HuH-7 (cell line): ENCODE results near the gene TMEM181.
"Not testable (repeated sequence)": the region's sequence is repeated elsewhere in the genome, so short reads cannot be mapped to it uniquely, and the experiment has no call there.

Source experiments
- DNase-seq: peaks from one replicate; pipeline ENCODE4 v3.0.0; 2011; ENCODE audit warnings: low spot score

Gene TMEM181

DNA sequence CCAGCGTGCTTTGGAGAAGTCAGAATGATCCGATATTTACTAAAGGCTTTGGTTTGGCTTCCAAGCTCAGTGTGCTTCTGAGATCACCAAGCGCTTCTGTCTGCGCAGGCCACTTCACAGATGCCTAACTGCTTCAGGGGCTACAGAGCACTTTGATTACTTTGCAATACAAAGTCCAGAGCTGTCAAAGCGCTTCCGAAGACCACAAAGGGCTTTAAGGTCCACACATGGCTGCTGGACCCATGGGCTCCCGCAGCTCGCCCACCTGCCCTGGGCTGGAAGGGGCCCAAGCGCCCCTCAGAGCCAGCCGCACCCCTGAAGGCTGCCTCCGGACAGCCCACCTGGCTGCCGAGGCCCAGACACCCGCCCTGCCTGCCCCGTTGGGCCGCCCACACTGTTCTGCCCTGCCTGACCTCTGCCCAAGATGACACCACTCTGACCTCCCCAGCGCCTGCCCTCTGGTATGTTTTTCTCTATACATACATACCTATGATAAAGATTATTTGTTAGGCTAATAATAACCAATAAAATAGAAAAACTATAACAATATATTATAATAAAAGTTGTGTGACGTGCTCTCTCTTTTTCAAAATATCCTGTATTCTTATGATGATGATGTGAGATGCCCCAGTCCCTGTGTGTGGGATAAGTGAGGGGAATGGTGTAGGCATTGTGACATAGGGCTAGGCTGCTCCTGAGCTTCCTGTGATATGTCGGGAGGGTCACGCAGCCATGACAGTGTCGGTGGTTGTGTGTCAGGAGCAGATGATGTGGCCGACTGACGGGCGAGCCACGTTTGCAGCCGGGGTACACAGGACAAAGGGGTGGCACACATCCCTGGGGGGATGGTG, 62.0 kb downstream of the TMEM181 start:
- DNase-seq = no peak

DNA sequence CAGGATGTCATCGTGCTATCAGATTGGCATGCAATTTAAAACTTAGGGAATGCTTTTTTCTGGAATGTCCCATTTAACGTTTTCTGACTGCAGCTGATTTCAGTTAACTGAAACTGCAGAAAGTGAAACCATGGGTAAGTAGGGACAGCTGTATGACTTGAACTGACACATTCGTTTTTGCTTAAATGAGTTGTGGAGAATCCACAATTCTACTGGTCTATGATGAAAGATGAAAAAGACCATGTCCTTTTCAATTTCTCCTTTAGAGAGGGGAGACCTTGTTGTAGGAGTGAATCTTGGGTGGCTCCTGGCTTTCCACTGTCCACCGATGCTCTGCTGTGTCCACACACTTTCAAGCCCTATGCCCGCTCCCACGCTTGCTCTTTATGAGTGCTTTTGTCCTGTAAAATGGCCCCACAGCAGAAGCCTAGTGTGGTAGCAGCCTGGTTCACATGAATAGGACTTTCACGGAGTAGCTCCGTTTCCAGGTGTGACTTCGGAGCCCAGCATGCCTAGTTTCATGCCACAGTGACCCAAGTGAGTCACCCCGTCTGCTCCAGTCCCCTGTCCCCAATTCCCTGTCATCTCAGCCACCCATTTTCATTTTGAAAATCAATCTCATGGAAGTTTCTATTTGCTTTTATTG, 62.8 kb downstream of the TMEM181 start:
- DNase-seq = no peak

GRCh38 chr6:158624684-158625682, 65.1 kb downstream of the TMEM181 start:
- no peak for DNase-seq

DNA sequence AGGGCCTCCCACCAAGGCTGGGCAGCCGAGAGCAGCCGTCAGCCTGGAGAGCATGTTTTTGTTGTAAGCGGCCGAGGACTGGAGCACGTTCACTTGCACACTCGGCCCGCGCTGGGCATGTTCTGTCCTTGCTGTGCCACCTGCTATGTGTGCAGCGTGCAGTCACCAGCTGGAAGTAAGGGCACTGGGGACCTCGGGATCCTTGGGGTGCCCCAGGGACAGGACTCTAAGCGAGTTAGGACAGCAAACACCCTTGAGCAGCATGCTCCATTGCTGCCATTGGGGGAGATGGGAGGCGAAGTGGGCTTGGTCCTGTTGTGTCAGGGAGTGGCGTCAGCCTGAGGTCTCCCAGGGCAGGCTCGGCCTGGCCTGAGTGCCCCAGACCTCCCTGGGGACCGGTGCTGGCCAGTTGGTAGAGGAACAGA, 66.0 kb downstream of the TMEM181 start:
- DNase-seq = no peak

GRCh38 chr6:158626360-158627167, 66.7 kb downstream of the TMEM181 start:
- no peak for DNase-seq

DNA sequence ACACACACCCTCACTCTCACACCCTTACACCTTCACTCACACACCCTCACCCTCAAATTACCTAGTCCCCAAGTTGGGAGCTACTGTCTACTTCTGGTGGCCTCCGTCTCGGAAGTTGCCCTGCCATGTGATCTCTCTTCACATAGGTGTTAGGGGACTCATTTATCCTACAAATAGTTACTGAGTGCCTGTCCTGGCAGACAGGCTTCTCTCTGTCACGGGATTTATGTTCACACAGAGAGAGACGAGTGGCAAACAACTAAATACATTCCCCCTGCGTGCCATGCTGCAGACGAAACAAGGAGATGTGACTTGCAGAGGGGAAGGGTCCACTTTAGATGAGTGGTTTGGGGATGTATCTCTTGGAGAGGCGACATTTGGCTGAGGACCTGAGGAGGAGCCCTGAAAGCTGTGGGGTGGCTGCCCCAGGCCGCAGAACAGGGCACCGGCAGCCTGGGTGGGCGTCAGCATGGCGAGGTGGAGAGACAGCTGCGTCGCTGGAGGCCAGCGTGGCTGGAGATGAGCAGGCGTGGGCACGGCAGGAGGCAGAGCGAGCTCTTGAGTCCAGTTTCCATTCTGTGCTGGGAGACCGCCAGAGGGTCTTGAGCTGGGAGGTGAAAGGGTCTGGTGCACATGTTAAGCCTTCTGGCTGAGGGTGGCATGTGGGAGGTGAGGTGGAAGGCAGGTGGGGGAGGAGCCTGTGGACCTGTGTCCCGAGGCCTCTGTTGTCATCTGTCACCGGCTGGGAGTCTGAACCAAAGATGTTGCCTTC, 67.5 kb downstream of the TMEM181 start:
- no peak for DNase-seq

DNA sequence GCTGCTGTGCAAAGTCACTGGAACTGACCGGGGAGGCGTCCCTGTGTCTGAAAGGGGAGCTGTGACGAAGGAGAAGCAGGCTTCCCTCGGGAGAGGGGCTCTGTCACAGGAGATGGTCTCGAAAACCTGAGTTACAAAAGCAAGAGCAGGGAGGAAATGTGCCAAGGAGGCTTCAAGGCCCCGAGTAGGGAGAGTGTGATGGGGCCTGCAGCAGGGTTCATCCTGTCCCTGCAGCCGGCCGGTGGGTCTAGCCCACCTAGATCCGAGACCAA, 68.0 kb downstream of the TMEM181 start:
- no peak for DNase-seq

- DNase-seq = no peak
Observed at GRCh38 chr6:158628542-158628941, 68.7 kb downstream of the TMEM181 start.

- peak; percentile 86 for DNase-seq
Observed at GRCh38 chr6:158629367-158630221, 69.7 kb downstream of the TMEM181 start.

DNA sequence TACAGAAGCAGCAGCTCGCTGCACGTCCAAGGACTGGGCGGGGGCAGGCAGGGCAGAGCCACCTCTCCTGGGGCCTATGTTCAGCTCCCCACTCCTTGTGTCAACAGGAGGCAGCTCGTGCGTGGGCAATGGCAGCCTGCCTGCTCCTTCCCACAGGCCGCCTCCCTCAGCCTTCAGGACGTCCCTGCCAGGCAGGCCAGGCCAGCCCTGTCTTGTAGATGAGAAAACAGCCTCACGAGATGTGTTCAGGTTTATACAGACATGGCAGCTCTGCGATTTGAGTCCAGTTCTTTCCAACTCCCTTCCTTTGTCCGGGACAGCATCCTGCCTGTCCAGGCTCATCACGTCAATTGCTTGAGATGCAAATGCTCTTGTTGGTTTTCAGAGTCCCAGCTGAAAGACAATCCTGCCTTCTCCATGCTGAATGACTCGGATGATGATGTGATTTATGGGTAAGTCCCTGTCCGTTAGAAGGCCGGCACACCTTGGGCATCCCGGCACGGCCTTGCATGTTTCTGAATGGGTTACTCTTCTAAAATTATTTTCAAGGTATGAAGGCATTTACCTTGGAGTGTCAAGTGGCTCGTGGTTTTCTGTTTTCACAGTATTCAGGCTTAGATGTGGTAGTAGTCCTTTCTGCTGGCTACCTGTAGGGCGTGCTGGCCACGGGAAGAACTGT, 71.2 kb downstream of the TMEM181 start:
- DNase-seq = no peak

- no peak for DNase-seq
Observed at GRCh38 chr6:158631678-158632537, 72.0 kb downstream of the TMEM181 start.

DNA sequence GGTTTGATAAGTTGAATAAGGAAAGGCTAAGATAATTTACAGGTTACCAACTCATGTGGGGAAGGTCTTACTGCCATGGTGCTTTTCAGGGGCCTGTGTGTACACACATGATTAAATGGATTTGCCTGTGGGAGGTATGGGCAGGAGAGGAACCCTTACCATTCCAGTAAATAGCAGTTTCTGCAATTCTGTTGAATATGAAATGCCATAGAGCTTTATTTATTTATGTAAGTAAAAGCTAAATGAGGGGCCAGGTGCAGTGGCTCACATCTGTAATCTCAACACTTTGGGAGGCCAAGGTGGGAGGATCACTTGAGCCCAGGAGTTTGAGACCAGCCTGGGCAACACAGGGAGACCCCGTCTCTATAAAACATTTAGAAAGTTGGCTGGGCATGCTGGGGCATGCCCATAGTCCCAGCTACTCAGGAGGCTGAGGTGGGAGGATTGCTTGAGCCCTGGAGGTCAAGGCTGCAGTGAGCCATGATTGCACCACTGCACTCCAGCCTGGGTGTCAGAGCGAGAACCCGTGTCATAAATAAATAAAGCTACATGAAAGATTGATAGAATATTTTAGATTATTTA, 72.7 kb downstream of the TMEM181 start:
- not testable (repeated sequence) for DNase-seq

- DNase-seq = no peak
Observed at GRCh38 chr6:158633127-158633526, 73.2 kb downstream of the TMEM181 start.

- DNase-seq = no peak
Observed at GRCh38 chr6:158634695-158635426, 75.0 kb downstream of the TMEM181 start.

DNA sequence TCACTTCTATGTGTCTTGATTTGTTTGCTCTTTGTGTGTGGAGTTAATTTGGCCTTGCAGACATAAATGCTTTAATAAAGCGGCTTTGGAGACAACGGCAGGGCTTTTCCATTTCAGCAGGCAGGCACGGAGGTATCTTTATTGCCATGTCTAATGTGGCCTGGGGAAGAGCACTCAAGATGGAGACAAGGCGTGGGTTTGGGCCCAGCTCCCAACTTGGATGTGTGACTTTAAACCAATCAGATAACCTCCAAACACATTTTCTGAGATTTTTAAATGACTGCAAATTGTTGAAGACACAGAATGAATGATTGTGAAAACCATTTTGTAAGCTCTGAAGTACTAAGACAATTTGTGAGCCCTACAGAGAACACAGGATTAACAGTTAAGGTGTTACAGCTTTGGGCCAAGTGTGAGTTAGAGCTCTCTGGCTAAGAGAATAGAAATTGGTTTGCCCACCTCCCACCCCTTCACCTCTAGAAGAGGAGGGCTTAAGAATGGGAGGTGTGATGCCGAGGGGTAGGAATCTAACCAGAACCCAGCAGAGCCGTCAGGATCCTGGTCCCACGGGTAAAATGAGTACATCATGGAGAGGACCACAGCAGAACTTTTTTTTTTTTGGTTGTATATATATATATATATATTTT, 75.7 kb downstream of the TMEM181 start:
- no peak for DNase-seq

DNA sequence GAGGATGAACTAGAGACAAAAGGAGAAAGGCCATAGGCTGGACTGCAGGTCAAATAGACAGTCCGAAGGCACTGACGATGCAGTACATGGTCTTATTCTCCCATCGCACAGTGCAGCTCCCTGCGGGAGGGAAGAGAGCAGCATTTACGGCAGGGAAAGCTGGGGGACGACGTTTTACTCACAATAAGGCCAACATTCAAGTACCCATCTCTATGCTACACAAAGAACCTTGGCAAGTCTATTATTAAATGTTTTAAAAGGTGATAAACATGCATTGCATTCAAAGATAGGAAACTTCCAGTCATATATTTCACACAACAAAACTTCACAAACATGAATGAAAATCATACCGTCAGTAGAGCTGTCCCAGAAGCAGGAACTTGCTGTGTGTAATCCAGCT, 76.9 kb downstream of the TMEM181 start:
- no peak for DNase-seq
